H1 (cell line): ENCODE results near the gene ITPR3. TPM values are rescaled to one million over a fixed set of nuclear protein-coding genes. Genes with fewer than 3 reads are reported as not detected.

Experiments
- ATF3 ChIP-seq: IDR thresholded peaks from 2 replicates; pipeline ENCODE4 v1.6.1; 2011; ENCODE audit warnings: low read depth, mild to moderate bottlenecking, low read length; ENCODE audit not compliant: insufficient read depth
- PHF8 ChIP-seq: fragments of 200-600 bp; sonication (generic); conservative IDR thresholded peaks from 2 replicates; pipeline ENCODE4 v1.7.1; 2012; ENCODE audit warnings: low read depth, mild to moderate bottlenecking, inconsistent platforms, low read length, moderate library complexity
- RNF2 ChIP-seq: fragments of 200-900, 300-1000 bp; sonication (generic); IDR thresholded peaks from 2 replicates; pipeline ENCODE4 v1.7.1; 2016; ENCODE audit warnings: borderline replicate concordance, low read depth, mild to moderate bottlenecking, antibody characterized with exemption, low read length; ENCODE audit not compliant: poor library complexity, severe bottlenecking; ENCODE audit errors: missing control alignments
- RXRA ChIP-seq: IDR thresholded peaks from 2 replicates; pipeline ENCODE4 v1.6.1; 2011; ENCODE audit warnings: low read depth, mild to moderate bottlenecking, low read length, moderate library complexity; ENCODE audit not compliant: insufficient read depth
- polyA plus RNA-seq, 7 experiments: library from polyadenylated mRNA; depleted of rRNA in 3 of 7; stranded (reverse) in 5 of 7; unstranded in 2 of 7; fragments of >200 nt in 5 of 7; fragments of 200-250 nt in 2 of 7; gene quantifications; 1 replicate in 5 of 7; 2 replicates in 1 of 7; 4 replicates in 1 of 7; pipeline versions ENCODE4 v1.2.1 to v1.2.3, GENCODE V29; 2011 to 2013; ENCODE audit warnings: missing spikeins in 2 of 7, mixed read lengths in 2 of 7
- total RNA-seq: library from RNA; stranded (reverse); fragmentation: NEBNext Ultra II Directional; extraction: Animal tissue kit (Norgen Biotek cat#: 25700); gene quantifications from 2 replicates; pipeline ENCODE4 v1.2.1, GENCODE V29; 2021

The ITPR3 gene
- total and polyA plus RNA-seq, 2 of the 8 experiments (the other 6 are each of a cell fraction or from before 2014, with no cell fraction given) = 29.1 to 45.7 TPM

- TF ChIP-seq RNF2 (no peak), PHF8 (no peak), RXRA (no peak), ATF3 (no peak)
- TF ChIP-seq, all 59 proteins: peak for 8
Observed at GRCh38 chr6:33744001-33744848, 123.1 kb downstream of the ITPR3 start (continued).
